ENCODE data around the gene C2orf76. TPM values are rescaled to one million over a fixed set of nuclear protein-coding genes. Genes with fewer than 3 reads are reported as not detected.

Gene C2orf76
- total RNA-seq, 1 experiment from 2014 or later = 10.2 TPM

DNA sequence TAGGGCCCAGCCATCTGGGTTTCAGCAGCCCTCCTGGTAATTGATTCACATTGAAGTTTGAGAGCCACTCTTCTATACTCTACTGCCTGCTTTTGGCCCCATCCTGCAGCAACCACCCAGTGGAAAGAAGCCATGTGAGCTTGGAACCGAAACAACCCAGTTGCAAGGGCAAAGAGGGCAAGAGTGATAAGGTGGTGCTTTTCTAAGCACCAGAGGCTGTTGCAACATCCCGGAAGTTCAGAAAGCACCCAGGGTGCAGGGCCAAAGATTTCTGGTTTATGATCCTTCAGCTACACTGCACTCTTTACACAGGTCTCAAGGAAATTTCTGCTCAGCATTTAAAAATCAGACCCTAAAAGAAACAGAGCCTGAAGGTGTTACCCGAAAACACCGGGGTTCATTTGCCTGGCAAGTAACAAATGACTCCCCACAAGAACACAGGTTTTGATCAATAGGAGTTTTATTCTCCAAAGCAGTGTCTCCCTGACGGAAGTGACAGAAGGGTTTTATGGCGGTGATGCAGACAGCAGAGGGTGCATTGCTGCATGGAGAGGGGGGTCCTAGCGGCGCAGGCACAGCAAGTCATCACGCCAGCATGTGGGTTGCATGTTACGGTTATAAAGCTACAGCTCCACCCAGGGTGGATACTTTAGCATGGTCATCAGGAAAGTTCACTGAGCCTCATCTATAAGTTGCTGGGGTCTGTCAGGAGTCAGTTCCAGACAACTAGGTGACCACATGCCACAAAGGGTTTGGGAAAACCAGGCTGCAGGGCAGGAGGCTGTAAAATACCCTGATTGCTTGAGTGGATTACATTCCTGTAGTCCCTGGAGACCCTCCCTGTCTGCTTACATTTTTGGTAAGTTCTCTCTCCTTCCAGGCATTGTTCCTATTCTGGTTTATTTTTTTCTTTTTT is 36.3 kb upstream of the C2orf76 start:
- H2AFZ ChIP-seq (ENCODE audit: low read length) = no peak overlapping the region
- H3K9me2 ChIP-seq (replicated peaks; ENCODE audit: low read length) = no peaks in the 10 kb centered on the region
- CTCF ChIA-PET = interaction anchor here (0.7 kb wide), 1 partner anchor 247 kb away, joined by 5 read pairs; no protein-coding TSS in a partner anchor
- DNase-seq = no peak
- no peaks in the 10 kb centered on the region for H4K20me1 ChIP-seq (ENCODE audit: low read length)
- no TSS peak for BruUV-seq (replicated peaks)
- H3K4me2 ChIP-seq (ENCODE audit: low read length) = no peak overlapping the region
- no peak overlapping the region for H3K27ac ChIP-seq (ENCODE audit: low read length)
- ATAC-seq = no peak
- no peaks in the 10 kb centered on the region for H3F3A ChIP-seq (ENCODE audit: low read length, unreplicated experiment)
- no peaks in the 10 kb centered on the region for H3K79me2 ChIP-seq (ENCODE audit: low read length)
- H3K4me3 ChIP-seq (ENCODE audit: low read length) = no peak overlapping the region
- H3K9me3 ChIP-seq (ENCODE audit: low read length) = no peaks in the 10 kb centered on the region
- H3K27me3 ChIP-seq (ENCODE audit: low read length) = no peaks in the 10 kb centered on the region
- H3K4me1 ChIP-seq (ENCODE audit: insufficient read depth, low read length) = peaks cover 11% of the 10 kb centered on the region
- no peak overlapping the region for H3K9ac ChIP-seq (ENCODE audit: low read length)
- intact Hi-C loops (cut with micrococcal nuclease) = no loop called here
- H3K36me3 ChIP-seq (ENCODE audit: low read depth, low read length) = no peaks in the 10 kb centered on the region
- POLR2A ChIA-PET (ENCODE audit: unreplicated experiment) = no interaction called here
- no peak for TF ChIP-seq EZH2phosphoT487 (IDR thresholded peaks at IDR 0.05; ENCODE audit: borderline replicate concordance, low read length)
- no peak for TF ChIP-seq EZH2 (IDR thresholded peaks at IDR 0.05; ENCODE audit: low read length, unreplicated experiment)
- TF ChIP-seq CTCF (conservative IDR thresholded peaks at IDR 0.05; ENCODE audit: low read depth, low read length) = no peak

GRCh38 chr2:119402106-119402505 is 35.5 kb upstream of the C2orf76 start:
- H3K27ac ChIP-seq (ENCODE audit: low read length) = no peak overlapping the region
- H3K4me3 ChIP-seq (ENCODE audit: low read length) = no peak overlapping the region
- ChIA-PET CTCF (no interaction called here), POLR2A (ENCODE audit: unreplicated experiment) (no interaction called here)
- H3K4me2 ChIP-seq (ENCODE audit: low read length) = no peak overlapping the region
- no TSS peak for BruUV-seq (replicated peaks)
- no peak overlapping the region for H3K9ac ChIP-seq (ENCODE audit: low read length)
- H3F3A ChIP-seq (ENCODE audit: low read length, unreplicated experiment) = no peaks in the 10 kb centered on the region
- peaks cover 11% of the 10 kb centered on the region for H3K4me1 ChIP-seq (ENCODE audit: insufficient read depth, low read length)
- intact Hi-C loops (cut with micrococcal nuclease) = no loop called here
- H3K9me3 ChIP-seq (ENCODE audit: low read length) = no peaks in the 10 kb centered on the region
- H3K36me3 ChIP-seq (ENCODE audit: low read depth, low read length) = no peaks in the 10 kb centered on the region
- TF ChIP-seq EZH2 (IDR thresholded peaks at IDR 0.05; ENCODE audit: low read length, unreplicated experiment) = no peak
- H4K20me1 ChIP-seq (ENCODE audit: low read length) = no peaks in the 10 kb centered on the region
- H3K9me2 ChIP-seq (replicated peaks; ENCODE audit: low read length) = no peaks in the 10 kb centered on the region
- H3K27me3 ChIP-seq (ENCODE audit: low read length) = no peaks in the 10 kb centered on the region
- H3K79me2 ChIP-seq (ENCODE audit: low read length) = no peaks in the 10 kb centered on the region
- ATAC-seq (no peak), DNase-seq (no peak)
- no peak overlapping the region for H2AFZ ChIP-seq (ENCODE audit: low read length)

DNA sequence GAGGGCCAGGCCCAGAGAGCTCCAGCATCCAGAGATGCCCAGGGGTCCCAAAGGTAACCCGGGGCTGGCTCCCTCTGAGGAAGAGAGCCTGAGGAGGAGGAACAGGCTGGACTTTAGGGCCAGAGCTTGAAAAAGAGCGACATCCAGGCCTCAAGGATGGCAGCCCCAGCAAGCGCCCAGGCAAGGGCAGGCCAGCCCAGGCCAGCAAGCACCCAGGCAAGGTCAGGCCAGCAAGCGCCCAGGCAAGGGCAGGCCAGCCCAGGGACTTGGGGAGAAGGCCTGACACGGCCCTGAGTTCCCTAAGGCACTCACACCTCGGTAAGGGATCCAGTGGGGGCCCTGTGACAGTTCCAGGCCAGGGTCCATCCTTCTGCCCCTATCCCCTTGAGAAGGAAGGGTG is 30.6 kb upstream of the C2orf76 start:
- no peak overlapping the region for H3K9ac ChIP-seq (ENCODE audit: low read length)
- no peak overlapping the region for H2AFZ ChIP-seq (ENCODE audit: low read length)
- H3K4me2 ChIP-seq (ENCODE audit: low read length) = no peak overlapping the region
- no peak for DNase-seq
- POLR2A ChIA-PET (ENCODE audit: unreplicated experiment) = no interaction called here
- intact Hi-C loops (cut with micrococcal nuclease) = no loop called here
- H3K27ac ChIP-seq (ENCODE audit: low read length) = no peak overlapping the region
- H3K9me2 ChIP-seq (replicated peaks; ENCODE audit: low read length) = no peaks in the 10 kb centered on the region
- TF ChIP-seq EZH2 (IDR thresholded peaks at IDR 0.05; ENCODE audit: low read length, unreplicated experiment) (no peak), CTCF (conservative IDR thresholded peaks at IDR 0.05; ENCODE audit: low read depth, low read length) (no peak), EZH2phosphoT487 (IDR thresholded peaks at IDR 0.05; ENCODE audit: borderline replicate concordance, low read length) (no peak)
- no peaks in the 10 kb centered on the region for H3K36me3 ChIP-seq (ENCODE audit: low read depth, low read length)
- H3K27me3 ChIP-seq (ENCODE audit: low read length) = no peaks in the 10 kb centered on the region
- no TSS peak for BruUV-seq (replicated peaks)
- no peak for ATAC-seq
- H4K20me1 ChIP-seq (ENCODE audit: low read length) = no peaks in the 10 kb centered on the region
- H3K4me1 ChIP-seq (ENCODE audit: insufficient read depth, low read length) = peaks cover 11% of the 10 kb centered on the region
- no peak overlapping the region for H3K4me3 ChIP-seq (ENCODE audit: low read length)
- no peaks in the 10 kb centered on the region for H3F3A ChIP-seq (ENCODE audit: low read length, unreplicated experiment)
- CTCF ChIA-PET = no interaction called here
- H3K9me3 ChIP-seq (ENCODE audit: low read length) = no peaks in the 10 kb centered on the region
- no peaks in the 10 kb centered on the region for H3K79me2 ChIP-seq (ENCODE audit: low read length)

Data from PC-3 (cell line).